Endothelial cell of umbilical vein (primary cell): ENCODE data around the gene CHL1.

Experiments
- EZH2 ChIP-seq: IDR thresholded peaks from 2 replicates; pipeline ENCODE4 v1.6.1; 2012; ENCODE audit warnings: borderline replicate concordance, low read depth, mild to moderate bottlenecking, moderate library complexity, low read length, inconsistent platforms; ENCODE audit not compliant: severe bottlenecking
- FOS ChIP-seq: IDR thresholded peaks from 2 replicates; pipeline ENCODE4 v1.6.1; 2011; ENCODE audit warnings: mild to moderate bottlenecking, low read length, moderate library complexity, borderline replicate concordance; ENCODE audit not compliant: insufficient read depth
- GATA2 ChIP-seq: IDR thresholded peaks from 2 replicates; pipeline ENCODE4 v1.7.0; 2011; ENCODE audit warnings: low read depth, mild to moderate bottlenecking, moderate library complexity, mixed read lengths, low read length; ENCODE audit not compliant: insufficient read length, insufficient read depth
- JUN ChIP-seq: IDR thresholded peaks from 2 replicates; pipeline ENCODE4 v1.6.1; 2011; ENCODE audit warnings: borderline replicate concordance, low read depth; ENCODE audit not compliant: insufficient read length, insufficient read depth
- MYC ChIP-seq: IDR thresholded peaks from one replicate; pipeline ENCODE4 v1.6.1; 2011; ENCODE audit warnings: mild to moderate bottlenecking, low read depth, low read length
- POLR2A ChIP-seq: IDR thresholded peaks from 2 replicates; pipeline ENCODE4 v1.6.1; 2012; ENCODE audit warnings: low read depth, mild to moderate bottlenecking, control low read depth, low read length
- POLR2AphosphoS5 ChIP-seq: IDR thresholded peaks from 2 replicates; pipeline ENCODE4 v1.6.1; 2012; ENCODE audit warnings: low read depth, mild to moderate bottlenecking, control low read depth, low read length, moderate library complexity; ENCODE audit not compliant: insufficient read depth
- TF ChIP-seq, protein P1 (sequence below), 2 donors: IDR thresholded peaks; 1 replicate in 1 of 2; 2 replicates in 1 of 2; pipeline ENCODE4 v1.5.1; 2011; ENCODE audit warnings: low read length in 2 of 2, mild to moderate bottlenecking in 2 of 2, moderate library complexity in 2 of 2, control low read depth in 1 of 2, inconsistent platforms in 1 of 2, low read depth in 1 of 2; ENCODE audit not compliant: insufficient read depth in 1 of 2; ENCODE audit errors: extremely low read depth in 1 of 2
- TF ChIP-seq, protein P2 (sequence below): IDR thresholded peaks from 2 replicates; pipeline ENCODE4 v1.6.1; 2011; ENCODE audit not compliant: insufficient read depth, insufficient read length

DNA sequence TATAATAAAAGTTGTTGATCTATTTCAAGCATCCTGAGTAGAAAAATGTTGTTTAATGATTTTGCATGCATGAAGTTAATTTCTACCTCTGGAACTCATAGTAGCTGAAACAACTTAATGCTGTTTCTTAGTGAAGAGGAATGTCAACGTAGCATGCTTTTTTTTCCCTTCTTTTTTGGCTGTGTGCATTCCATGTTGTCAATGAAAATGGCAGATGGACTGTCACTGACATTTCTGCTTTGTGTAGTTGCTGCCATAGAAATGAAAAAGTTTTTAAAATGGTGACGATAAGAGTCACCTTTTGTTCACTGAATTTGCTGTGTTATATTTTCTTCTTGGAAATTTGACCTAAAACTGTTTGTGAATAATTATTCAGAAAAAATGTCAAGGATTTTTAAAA lies 116.3 kb downstream of the CHL1 start:
- TF ChIP-seq, protein P1, sequence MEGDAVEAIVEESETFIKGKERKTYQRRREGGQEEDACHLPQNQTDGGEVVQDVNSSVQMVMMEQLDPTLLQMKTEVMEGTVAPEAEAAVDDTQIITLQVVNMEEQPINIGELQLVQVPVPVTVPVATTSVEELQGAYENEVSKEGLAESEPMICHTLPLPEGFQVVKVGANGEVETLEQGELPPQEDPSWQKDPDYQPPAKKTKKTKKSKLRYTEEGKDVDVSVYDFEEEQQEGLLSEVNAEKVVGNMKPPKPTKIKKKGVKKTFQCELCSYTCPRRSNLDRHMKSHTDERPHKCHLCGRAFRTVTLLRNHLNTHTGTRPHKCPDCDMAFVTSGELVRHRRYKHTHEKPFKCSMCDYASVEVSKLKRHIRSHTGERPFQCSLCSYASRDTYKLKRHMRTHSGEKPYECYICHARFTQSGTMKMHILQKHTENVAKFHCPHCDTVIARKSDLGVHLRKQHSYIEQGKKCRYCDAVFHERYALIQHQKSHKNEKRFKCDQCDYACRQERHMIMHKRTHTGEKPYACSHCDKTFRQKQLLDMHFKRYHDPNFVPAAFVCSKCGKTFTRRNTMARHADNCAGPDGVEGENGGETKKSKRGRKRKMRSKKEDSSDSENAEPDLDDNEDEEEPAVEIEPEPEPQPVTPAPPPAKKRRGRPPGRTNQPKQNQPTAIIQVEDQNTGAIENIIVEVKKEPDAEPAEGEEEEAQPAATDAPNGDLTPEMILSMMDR (IDR thresholded peaks at IDR 0.05; ENCODE audit: extremely low read depth in 1 of 2, insufficient read depth in 1 of 2, low read depth in 1 of 2, low read length in 2 of 2): no peak
- no peak for TF ChIP-seq EZH2
- no peak for TF ChIP-seq MYC
- TF ChIP-seq POLR2A: no peak
- TF ChIP-seq POLR2AphosphoS5: no peak
- TF ChIP-seq, protein P2, sequence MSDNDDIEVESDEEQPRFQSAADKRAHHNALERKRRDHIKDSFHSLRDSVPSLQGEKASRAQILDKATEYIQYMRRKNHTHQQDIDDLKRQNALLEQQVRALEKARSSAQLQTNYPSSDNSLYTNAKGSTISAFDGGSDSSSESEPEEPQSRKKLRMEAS: no peak
- TF ChIP-seq JUN: no peak
- TF ChIP-seq FOS: no peak
- TF ChIP-seq GATA2: no peak
